ENCODE measurements around the gene CELF1.

Gene CELF1

DNA sequence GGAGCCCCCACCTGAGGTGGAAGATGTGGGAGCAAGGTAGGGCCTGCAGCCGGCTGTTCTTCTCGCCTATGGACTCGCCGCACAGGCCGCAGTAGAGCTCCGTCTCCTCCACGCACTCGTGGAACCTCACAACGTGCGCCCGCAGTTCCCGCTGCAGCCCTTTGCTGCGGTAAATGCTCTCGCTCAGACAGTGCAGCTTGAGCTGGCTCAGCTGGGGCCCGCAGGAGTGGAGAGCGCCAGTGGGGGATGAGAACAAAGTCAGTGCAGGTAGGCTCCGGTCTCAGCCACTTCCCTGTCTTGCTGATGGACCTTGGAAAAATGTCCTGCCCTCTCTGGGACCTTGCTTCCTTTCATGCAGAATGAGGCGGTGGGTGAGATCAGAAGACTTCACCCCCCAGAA, 114.2 kb downstream of the CELF1 start:
- no peak for DNase-seq (ENCODE audit: low read depth)
- no peak overlapping the region for H3K4me3 ChIP-seq (ENCODE audit: low read depth, low read length)

GRCh38 chr11:47437746-47438418, 115.0 kb downstream of the CELF1 start:
- DNase-seq (ENCODE audit: low read depth) = no peak
- no peak overlapping the region for H3K4me3 ChIP-seq (ENCODE audit: low read depth, low read length)

DNA sequence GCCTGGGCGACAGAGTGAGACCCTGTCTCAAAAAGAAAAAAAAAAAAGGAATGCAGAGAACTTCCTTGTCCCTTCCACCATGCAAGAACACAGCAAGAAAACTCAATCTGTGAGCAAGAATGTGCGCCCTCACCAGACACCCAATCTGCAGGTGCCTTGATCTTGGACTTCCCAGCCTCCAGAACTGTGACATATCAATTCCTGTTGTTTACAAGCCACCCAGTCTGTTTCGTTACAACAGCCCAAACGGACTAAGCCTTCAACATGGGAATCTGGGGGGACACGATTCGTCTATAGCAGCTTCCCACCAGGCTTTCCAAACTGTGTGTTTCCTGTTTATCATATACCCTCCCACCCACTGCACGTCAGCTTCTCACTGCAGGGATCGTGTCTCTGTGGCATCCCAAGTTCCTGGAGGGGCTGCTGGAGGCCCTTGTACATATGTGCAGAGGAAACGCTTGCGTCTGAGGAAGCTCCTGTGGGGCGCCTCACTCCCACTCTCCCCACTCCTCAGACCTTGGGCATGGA, 115.7 kb downstream of the CELF1 start:
- H3K4me3 ChIP-seq (ENCODE audit: low read depth, low read length) = no peak overlapping the region
- DNase-seq (ENCODE audit: low read depth) = no peak

GRCh38 chr11:47436726-47437125, 116.2 kb downstream of the CELF1 start:
- H3K4me3 ChIP-seq (ENCODE audit: low read depth, low read length) = no peak overlapping the region
- DNase-seq (ENCODE audit: low read depth) = no peak

- DNase-seq (ENCODE audit: low read depth) = no peak
These were observed 117.2 kb downstream of the CELF1 start for GRCh38 chr11:47435687-47436086.

GRCh38 chr11:47434011-47434786, 118.7 kb downstream of the CELF1 start:
- no peak overlapping the region for H3K4me3 ChIP-seq (ENCODE audit: low read depth, low read length)
- DNase-seq (ENCODE audit: low read depth) = no peak

More at GRCh38 chr11:47435687-47436086, 117.2 kb downstream of the CELF1 start:
- H3K4me3 ChIP-seq (ENCODE audit: low read depth, low read length) = no peak overlapping the region

- DNase-seq (ENCODE audit: low read depth) = peak; percentile 35
- no peak overlapping the region for H3K4me3 ChIP-seq (ENCODE audit: low read depth, low read length)
These were observed 119.8 kb downstream of the CELF1 start for GRCh38 chr11:47433157-47433556.

GRCh38 chr11:47431356-47432083, 121.4 kb downstream of the CELF1 start:
- no peak for DNase-seq (ENCODE audit: low read depth)
- H3K4me3 ChIP-seq (ENCODE audit: low read depth, low read length) = no peak overlapping the region

DNA sequence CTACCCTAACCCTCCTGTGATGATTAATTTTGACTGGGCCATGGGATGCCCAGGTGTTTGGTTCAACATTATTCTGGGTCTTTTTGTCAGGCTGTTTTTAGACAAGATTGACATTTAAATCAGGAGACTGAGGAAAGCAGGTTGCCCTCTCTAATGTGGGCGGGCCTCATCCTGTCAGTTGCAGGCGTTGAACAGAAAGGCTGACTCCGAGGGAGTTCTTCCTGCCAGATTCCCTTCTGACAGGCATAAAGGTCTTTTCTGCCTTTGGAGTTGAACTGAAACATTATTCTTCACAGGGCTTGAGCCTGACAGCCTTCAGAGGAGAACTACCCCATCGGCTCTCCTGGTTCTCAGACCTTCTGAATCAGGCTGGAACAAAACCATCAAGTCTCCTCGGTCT, 122.4 kb downstream of the CELF1 start:
- no peak for DNase-seq (ENCODE audit: low read depth)

GRCh38 chr11:47426062-47426956, 126.6 kb downstream of the CELF1 start, which contains the start of gene PSMC3:
PSMC3 (minus strand) TSS chr11:47426439; CDS start chr11:47426279, 160 bp downstream.
- DNase-seq (ENCODE audit: low read depth) = peak; percentile 79
- H3K4me3 ChIP-seq (ENCODE audit: low read depth, low read length) = peak within 1 kb of the TSS; percentile 80

More for the DNA sequence above, 122.4 kb downstream of the CELF1 start:
- H3K4me3 ChIP-seq (ENCODE audit: low read depth, low read length) = no peak overlapping the region

DNA sequence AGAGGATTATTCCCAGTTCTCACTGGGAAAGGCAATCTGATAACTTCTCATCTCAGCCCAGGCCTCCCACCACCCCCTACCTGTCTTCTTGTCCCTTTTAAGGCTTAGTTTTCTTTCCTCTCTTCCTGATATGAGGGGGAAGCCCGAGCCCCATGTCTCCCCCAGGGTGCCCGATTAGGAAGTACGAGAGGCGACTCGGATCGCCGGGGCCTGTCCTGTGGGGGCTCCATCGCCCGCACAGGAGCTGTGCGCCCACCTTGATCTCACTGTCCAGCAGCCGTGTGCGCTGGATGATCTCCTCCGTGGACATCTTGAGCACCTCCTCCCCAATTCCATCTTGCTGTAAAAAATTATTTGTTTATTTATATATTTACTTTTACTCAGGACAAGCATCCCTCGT, 127.3 kb downstream of the CELF1 start:
- peak overlapping the region; percentile 80 for H3K4me3 ChIP-seq (ENCODE audit: low read depth, low read length)
- no peak for DNase-seq (ENCODE audit: low read depth)

DNA sequence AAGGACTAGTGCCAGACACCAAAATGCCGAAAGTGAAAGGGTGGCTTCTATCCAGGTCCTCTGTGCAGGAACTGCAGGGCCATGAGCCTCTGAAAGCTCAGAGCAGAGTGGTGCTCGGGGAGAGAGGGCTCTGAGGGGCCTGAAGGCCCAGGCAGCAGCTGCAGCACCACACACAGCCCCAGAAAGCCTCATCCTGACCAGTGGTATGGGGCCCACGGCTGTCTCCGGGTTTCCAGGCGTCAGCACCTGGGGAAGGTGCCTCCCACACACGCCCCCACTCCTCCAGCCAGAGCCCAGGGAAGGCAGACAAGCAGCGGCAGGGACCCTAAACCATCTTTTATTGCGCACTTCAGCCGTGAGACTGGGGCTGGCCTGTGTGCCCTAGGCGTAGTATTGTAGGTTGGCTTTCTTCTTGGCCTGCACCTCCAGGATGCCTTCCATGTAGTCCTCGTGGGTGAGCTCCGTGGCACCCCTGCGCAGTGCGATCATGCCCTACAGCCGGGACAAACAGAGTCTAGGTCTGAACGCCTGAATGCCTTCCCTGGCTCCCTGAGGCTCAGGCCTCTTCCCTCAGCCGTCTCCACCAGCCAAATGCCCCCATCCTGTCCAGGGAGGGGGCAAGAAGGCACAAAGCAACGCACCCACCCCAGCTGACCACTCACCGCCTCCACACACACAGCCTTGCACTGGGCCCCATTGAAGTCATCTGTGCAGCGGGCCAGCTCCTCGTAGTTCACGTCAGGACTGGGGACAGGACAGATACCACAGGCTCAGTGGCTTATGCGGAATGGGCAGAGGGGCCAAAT, 134.3 kb downstream of the CELF1 start:
- H3K4me3 ChIP-seq (ENCODE audit: low read depth, low read length) = no peak overlapping the region
- no peak for DNase-seq (ENCODE audit: low read depth)

GRCh38 chr11:47417712-47418111, 135.2 kb downstream of the CELF1 start:
- DNase-seq (ENCODE audit: low read depth) = no peak
- no peak overlapping the region for H3K4me3 ChIP-seq (ENCODE audit: low read depth, low read length)

DNA sequence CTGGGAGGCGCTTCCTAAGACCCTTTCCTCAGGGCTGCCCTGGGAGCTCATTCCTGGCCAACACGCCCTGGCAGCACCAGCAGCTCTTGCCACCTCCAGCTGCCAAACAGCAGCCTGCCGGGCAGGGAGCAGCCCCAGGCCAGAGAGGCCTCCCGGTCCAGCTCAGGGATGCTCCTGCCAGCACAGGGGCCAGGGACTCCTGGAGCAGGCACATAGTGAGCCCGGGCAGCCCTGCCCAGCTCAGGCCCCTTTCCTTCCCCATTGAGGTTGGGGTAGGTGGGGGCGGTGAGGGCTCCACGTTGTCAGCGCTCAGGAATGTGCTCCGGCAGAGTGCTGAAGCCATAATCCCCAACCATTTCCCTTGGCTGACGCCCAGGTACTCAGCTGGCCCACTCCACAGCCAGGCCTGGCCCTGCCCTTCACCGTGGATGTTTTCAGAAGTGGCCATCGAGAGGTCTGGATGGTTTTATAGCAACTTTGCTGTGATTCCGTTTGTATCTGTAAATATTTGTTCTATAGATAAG, 136.9 kb downstream of the CELF1 start:
- DNase-seq (ENCODE audit: low read depth) = peak; percentile 89
- no peak overlapping the region for H3K4me3 ChIP-seq (ENCODE audit: low read depth, low read length)

Data from skeletal muscle cell (primary cell).